Endodermal cell (in vitro differentiated cells): Measurements from ENCODE around the gene CRYBB2. TPM values are rescaled to one million over a fixed set of nuclear protein-coding genes. Genes with fewer than 3 reads are reported as not detected.
"Not testable (repeated sequence)": the region's sequence is repeated elsewhere in the genome, so short reads cannot be mapped to it uniquely, and the experiment has no call there.

Experiments used
- DNase-seq: peaks from one replicate; pipeline ENCODE4 v3.0.0-alpha.2; 2017
- H3K27ac ChIP-seq: 2 replicates; pipeline ENCODE4 v1.5.1; 2013; ENCODE audit warnings: mild to moderate bottlenecking, low read depth, low read length, moderate library complexity
- H3K27me3 ChIP-seq: 2 replicates; pipeline ENCODE4 v1.6.1; 2013; ENCODE audit warnings: mild to moderate bottlenecking, low read length, moderate library complexity; ENCODE audit not compliant: insufficient read depth, control insufficient read depth, poor library complexity, severe bottlenecking
- H3K36me3 ChIP-seq: 2 replicates; pipeline ENCODE4 v1.7.0; 2013; ENCODE audit warnings: mild to moderate bottlenecking, low read length, moderate library complexity; ENCODE audit not compliant: control insufficient read depth, insufficient read depth
- H3K4me1 ChIP-seq: one replicate; pipeline ENCODE4 v1.7.0; 2013; ENCODE audit warnings: low read length; ENCODE audit not compliant: control insufficient read depth, insufficient read depth
- H3K4me3 ChIP-seq: 2 replicates; pipeline ENCODE4 v1.5.1; 2013; ENCODE audit warnings: mild to moderate bottlenecking, low read length, moderate library complexity
- H3K9ac ChIP-seq: 2 replicates; pipeline ENCODE4 v1.6.1; 2013; ENCODE audit warnings: mild to moderate bottlenecking, low read length, moderate library complexity; ENCODE audit not compliant: poor library complexity, severe bottlenecking; ENCODE audit errors: extremely low read depth
- H3K9me3 ChIP-seq: 2 replicates; pipeline ENCODE4 v1.6.1; 2013; ENCODE audit warnings: mild to moderate bottlenecking, low read length, moderate library complexity; ENCODE audit not compliant: control insufficient read depth
- H3K27ac Mint-ChIP-seq: 2 replicates; pipeline ENCODE4 v1.8.0; 2020; ENCODE audit warnings: mixed read lengths
- H3K27me3 Mint-ChIP-seq: 2 replicates; pipeline ENCODE4 v1.8.0; 2021; ENCODE audit warnings: mild to moderate bottlenecking, mixed read lengths; ENCODE audit not compliant: insufficient read depth
- H3K36me3 Mint-ChIP-seq: 2 replicates; pipeline ENCODE4 v1.8.0; 2020; ENCODE audit warnings: low read depth, mixed read lengths
- H3K4me1 Mint-ChIP-seq: 2 replicates; pipeline ENCODE4 v1.8.0; 2020; ENCODE audit warnings: mixed read lengths
- H3K4me3 Mint-ChIP-seq: 2 replicates; pipeline ENCODE4 v1.8.0; 2020; ENCODE audit warnings: mild to moderate bottlenecking, moderate library complexity, mixed read lengths
- H3K9me3 Mint-ChIP-seq: 2 replicates; pipeline ENCODE4 v1.8.0; 2020; ENCODE audit warnings: mild to moderate bottlenecking, mixed read lengths
- WGBS, 2 experiments: methylation state at CpG; one replicate each; pipeline versions ENCODE4 v1.1.5 to v1.1.7; 2013; ENCODE audit warnings: missing lambda C conversion rate in 2 of 2, mixed read lengths in 1 of 2; ENCODE audit not compliant: insufficient coverage in 1 of 2, insufficient read length in 1 of 2; 5-methylcytosine and 5-hydroxymethylcytosine counted together
- total RNA-seq, 2 donors: library from RNA; stranded (reverse); fragmentation: NEBNext Ultra II Directional in 1 of 2; extraction: Animal tissue kit (Norgen Biotek cat#: 25700) in 1 of 2; gene quantifications; 2 replicates in 1 of 2; 3 replicates in 1 of 2; pipeline ENCODE4 v1.2.1, GENCODE V29; 2021
- TF ChIP-seq, protein P1 (sequence below): fragments of 200-600 bp; sonication (generic); conservative IDR thresholded peaks from 2 replicates; pipeline ENCODE4 v1.5.0; 2021; ENCODE audit warnings: antibody characterized with exemption, mild to moderate bottlenecking

Gene CRYBB2
- total RNA-seq, 2 donors from 2014 or later, result not detected

- Histone ChIP-seq H3K27me3 (no peaks in the 10 kb centered on the region), H3K36me3 (peaks cover 63% of the 10 kb centered on the region), H3K4me1 (no peaks in the 10 kb centered on the region), H3K9me3 (no peaks in the 10 kb centered on the region), H3K9ac (no peak overlapping the region), H3K4me3 (no peak overlapping the region), H3K27ac (no peak overlapping the region)
- peaks cover 6% of the 10 kb centered on the region for H3K9me3 Mint-ChIP-seq
- TF ChIP-seq, protein P1, sequence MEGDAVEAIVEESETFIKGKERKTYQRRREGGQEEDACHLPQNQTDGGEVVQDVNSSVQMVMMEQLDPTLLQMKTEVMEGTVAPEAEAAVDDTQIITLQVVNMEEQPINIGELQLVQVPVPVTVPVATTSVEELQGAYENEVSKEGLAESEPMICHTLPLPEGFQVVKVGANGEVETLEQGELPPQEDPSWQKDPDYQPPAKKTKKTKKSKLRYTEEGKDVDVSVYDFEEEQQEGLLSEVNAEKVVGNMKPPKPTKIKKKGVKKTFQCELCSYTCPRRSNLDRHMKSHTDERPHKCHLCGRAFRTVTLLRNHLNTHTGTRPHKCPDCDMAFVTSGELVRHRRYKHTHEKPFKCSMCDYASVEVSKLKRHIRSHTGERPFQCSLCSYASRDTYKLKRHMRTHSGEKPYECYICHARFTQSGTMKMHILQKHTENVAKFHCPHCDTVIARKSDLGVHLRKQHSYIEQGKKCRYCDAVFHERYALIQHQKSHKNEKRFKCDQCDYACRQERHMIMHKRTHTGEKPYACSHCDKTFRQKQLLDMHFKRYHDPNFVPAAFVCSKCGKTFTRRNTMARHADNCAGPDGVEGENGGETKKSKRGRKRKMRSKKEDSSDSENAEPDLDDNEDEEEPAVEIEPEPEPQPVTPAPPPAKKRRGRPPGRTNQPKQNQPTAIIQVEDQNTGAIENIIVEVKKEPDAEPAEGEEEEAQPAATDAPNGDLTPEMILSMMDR, result no peak
- DNase-seq, result no peak
- no peak overlapping the region for H3K4me3 Mint-ChIP-seq
- H3K36me3 Mint-ChIP-seq, result peaks cover 56% of the 10 kb centered on the region
- no peaks in the 10 kb centered on the region for H3K27me3 Mint-ChIP-seq
- H3K27ac Mint-ChIP-seq, result no peak overlapping the region
- no CpG with 5 or more reads among the region's 3 CpGs for WGBS, 2 experiments
- no peaks in the 10 kb centered on the region for H3K4me1 Mint-ChIP-seq
These were observed 42.6 kb upstream of the CRYBB2 start for GRCh38 chr22:25176799-25177198.

DNA sequence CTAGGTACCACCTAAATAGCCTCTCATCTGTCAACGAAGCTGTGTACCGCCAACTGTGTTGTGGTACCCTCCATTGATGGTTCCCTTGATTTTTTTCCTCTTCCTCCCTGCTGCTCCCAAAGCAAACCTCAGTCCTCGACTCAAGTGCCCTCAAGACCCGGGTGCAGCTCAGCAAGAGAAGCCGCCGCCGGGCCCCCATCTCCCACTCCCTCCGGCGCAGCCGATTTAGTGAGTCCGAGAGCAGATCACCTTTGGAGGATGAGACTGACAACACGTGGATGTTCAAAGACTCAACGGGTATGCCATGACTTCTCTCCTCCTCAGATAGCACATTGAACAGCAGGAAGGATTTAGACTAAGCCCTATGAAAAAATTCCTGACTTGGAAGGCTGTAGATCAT is 42.2 kb upstream of the CRYBB2 start:
- Mint-ChIP-seq H3K36me3 (peaks cover 54% of the 10 kb centered on the region), H3K4me3 (no peak overlapping the region), H3K27me3 (no peaks in the 10 kb centered on the region), H3K9me3 (peaks cover 6% of the 10 kb centered on the region), H3K27ac (no peak overlapping the region), H3K4me1 (no peaks in the 10 kb centered on the region)
- Histone ChIP-seq H3K9ac (no peak overlapping the region), H3K27ac (no peak overlapping the region), H3K4me1 (no peaks in the 10 kb centered on the region), H3K9me3 (no peaks in the 10 kb centered on the region), H3K4me3 (no peak overlapping the region), H3K36me3 (peaks cover 63% of the 10 kb centered on the region), H3K27me3 (no peaks in the 10 kb centered on the region)
- 93 to 94% methylated on average over 9 to 13 of the region's 13 CpGs for WGBS, 2 experiments
- TF ChIP-seq, protein P1, result no peak
- no peak for DNase-seq

DNA sequence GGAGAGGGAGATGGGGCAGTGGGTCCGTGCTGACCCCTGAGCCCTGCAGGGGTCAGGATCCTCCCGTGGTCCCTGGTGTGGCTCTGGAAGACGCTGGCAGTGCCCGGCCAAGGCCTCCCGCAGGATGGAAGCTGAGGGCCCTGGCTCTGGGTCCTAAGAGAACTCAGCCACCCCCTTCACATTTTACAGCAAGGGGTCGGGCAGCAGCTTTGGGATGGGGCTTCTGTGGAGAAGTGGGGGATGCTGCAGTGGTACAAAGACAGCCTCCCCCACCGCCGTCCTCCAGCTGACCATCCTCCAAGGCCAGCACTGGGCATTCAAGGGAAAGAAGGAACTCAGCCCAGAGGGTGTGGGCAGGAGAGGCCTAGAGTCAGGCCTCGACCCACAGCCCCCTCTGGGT is 41.5 kb upstream of the CRYBB2 start:
- TF ChIP-seq, protein P1, result no peak
- no peak for DNase-seq
- H3K36me3 ChIP-seq, result peaks cover 61% of the 10 kb centered on the region

GRCh38 chr22:25178348-25178747 is 41.1 kb upstream of the CRYBB2 start:
- DNase-seq, H3K9me3 Mint-ChIP-seq, H3K27ac ChIP-seq, H3K9ac ChIP-seq, H3K4me1 ChIP-seq, H3K27me3 ChIP-seq, H3K9me3 ChIP-seq, H3K27me3 Mint-ChIP-seq, H3K4me1 Mint-ChIP-seq, H3K4me3 Mint-ChIP-seq, H3K4me3 ChIP-seq, H3K27ac Mint-ChIP-seq: not testable (repeated sequence)
- H3K36me3 ChIP-seq, result peaks cover 56% of the 10 kb centered on the region
- peaks cover 60% of the 10 kb centered on the region for H3K36me3 Mint-ChIP-seq
- WGBS, 2 experiments, result 94% methylated on average over 6 of the region's 6 CpGs; no CpG with 5 or more reads in 1 of the 2 experiments

More for the DNA sequence above, 41.5 kb upstream of the CRYBB2 start:
- Mint-ChIP-seq H3K27ac (no peak overlapping the region), H3K4me3 (no peak overlapping the region), H3K9me3 (peaks cover 6% of the 10 kb centered on the region), H3K27me3 (no peaks in the 10 kb centered on the region), H3K4me1 (no peaks in the 10 kb centered on the region), H3K36me3 (peaks cover 60% of the 10 kb centered on the region)
- 91% methylated on average over 9 of the region's 9 CpGs; no CpG with 5 or more reads in 1 of the 2 experiments for WGBS, 2 experiments
- Histone ChIP-seq H3K27ac (no peak overlapping the region), H3K4me1 (no peaks in the 10 kb centered on the region), H3K27me3 (no peaks in the 10 kb centered on the region), H3K9me3 (no peaks in the 10 kb centered on the region), H3K9ac (no peak overlapping the region), H3K4me3 (no peak overlapping the region)
